ENCODE data around the gene CDK5.

Gene CDK5

GRCh38 chr7:151060416-151061212 lies 2.9 kb upstream of the CDK5 start:
- Histone ChIP-seq H3K4me3 (IDR thresholded peaks at IDR 0.05; ENCODE audit: insufficient read depth, low read depth, low read length) (no peak overlapping the region), H3K4me2 (peak overlapping the region; percentile 57), H3K9ac (peak overlapping the region; percentile 43), H3K36me3 (ENCODE audit: insufficient read depth) (no peaks in the 10 kb centered on the region; the same call in 1 of the 2 replicates), H3K79me2 (ENCODE audit: insufficient read depth, low read depth) (peaks cover 22% of the 10 kb centered on the region; the same call in 1 of the 2 replicates), H4K20me1 (ENCODE audit: insufficient read depth) (no peaks in the 10 kb centered on the region), H3K27ac (no peak overlapping the region), H2AFZ (ENCODE audit: low read depth) (peak overlapping the region; percentile 74), H3K27me3 (ENCODE audit: insufficient read depth, low read depth) (no peaks in the 10 kb centered on the region), H3K4me1 (ENCODE audit: low read depth, poor library complexity, severe bottlenecking) (peaks cover 11% of the 10 kb centered on the region)
- TF ChIP-seq, protein P1, sequence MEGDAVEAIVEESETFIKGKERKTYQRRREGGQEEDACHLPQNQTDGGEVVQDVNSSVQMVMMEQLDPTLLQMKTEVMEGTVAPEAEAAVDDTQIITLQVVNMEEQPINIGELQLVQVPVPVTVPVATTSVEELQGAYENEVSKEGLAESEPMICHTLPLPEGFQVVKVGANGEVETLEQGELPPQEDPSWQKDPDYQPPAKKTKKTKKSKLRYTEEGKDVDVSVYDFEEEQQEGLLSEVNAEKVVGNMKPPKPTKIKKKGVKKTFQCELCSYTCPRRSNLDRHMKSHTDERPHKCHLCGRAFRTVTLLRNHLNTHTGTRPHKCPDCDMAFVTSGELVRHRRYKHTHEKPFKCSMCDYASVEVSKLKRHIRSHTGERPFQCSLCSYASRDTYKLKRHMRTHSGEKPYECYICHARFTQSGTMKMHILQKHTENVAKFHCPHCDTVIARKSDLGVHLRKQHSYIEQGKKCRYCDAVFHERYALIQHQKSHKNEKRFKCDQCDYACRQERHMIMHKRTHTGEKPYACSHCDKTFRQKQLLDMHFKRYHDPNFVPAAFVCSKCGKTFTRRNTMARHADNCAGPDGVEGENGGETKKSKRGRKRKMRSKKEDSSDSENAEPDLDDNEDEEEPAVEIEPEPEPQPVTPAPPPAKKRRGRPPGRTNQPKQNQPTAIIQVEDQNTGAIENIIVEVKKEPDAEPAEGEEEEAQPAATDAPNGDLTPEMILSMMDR (conservative IDR thresholded peaks at IDR 0.05; ENCODE audit: low read depth, low read length), result no peak

DNA sequence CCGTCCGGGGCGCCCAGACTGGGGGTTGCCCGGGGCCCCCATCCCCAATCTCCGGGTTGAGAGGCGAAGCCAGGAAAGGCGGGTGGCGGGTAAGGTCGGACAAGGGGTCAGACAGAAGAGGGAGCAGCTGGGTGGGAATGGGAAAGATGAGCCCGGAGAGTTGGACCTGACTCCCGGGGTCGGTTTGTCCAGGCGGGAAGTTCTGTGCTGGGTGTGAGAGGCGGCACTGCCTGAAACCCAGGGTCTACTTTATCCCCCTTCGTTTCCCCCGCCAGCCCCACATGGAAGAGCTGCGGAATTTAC lies 2.4 kb upstream of the CDK5 start:
- TF ChIP-seq, protein P1 (conservative IDR thresholded peaks at IDR 0.05; ENCODE audit: low read depth, low read length), result no peak; the same call in 1 of the 2 replicates
- Histone ChIP-seq H3K79me2 (ENCODE audit: insufficient read depth, low read depth) (peaks cover 22% of the 10 kb centered on the region; the same call in 1 of the 2 replicates), H3K27ac (no peak overlapping the region), H3K9ac (peak overlapping the region; percentile 43), H3K27me3 (ENCODE audit: insufficient read depth, low read depth) (no peaks in the 10 kb centered on the region), H3K4me2 (peak overlapping the region; percentile 57), H3K4me3 (IDR thresholded peaks at IDR 0.05; ENCODE audit: insufficient read depth, low read depth, low read length) (no peak overlapping the region), H3K4me1 (ENCODE audit: low read depth, poor library complexity, severe bottlenecking) (peaks cover 11% of the 10 kb centered on the region), H3K36me3 (ENCODE audit: insufficient read depth) (no peaks in the 10 kb centered on the region), H2AFZ (ENCODE audit: low read depth) (peak overlapping the region; percentile 74), H4K20me1 (ENCODE audit: insufficient read depth) (no peaks in the 10 kb centered on the region)

GRCh38 chr7:151059367-151060112 lies 1.8 kb upstream of the CDK5 start, which contains the start of gene SLC4A2:
Gene SLC4A2, plus strand, starts transcription at chr7:151059589. Its CDS starts 2,399 bp downstream, at chr7:151061988.
- H3K27me3 ChIP-seq (ENCODE audit: insufficient read depth, low read depth), result no peaks in the 10 kb centered on the region
- peaks cover 11% of the 10 kb centered on the region for H3K4me1 ChIP-seq (ENCODE audit: low read depth, poor library complexity, severe bottlenecking)
- H3K4me3 ChIP-seq (IDR thresholded peaks at IDR 0.05; ENCODE audit: insufficient read depth, low read depth, low read length), result no peak within 1 kb of the TSS
- peak within 1 kb of the TSS; percentile 43 for H3K9ac ChIP-seq
- peaks cover 22% of the 10 kb centered on the region; the same call in 1 of the 2 replicates for H3K79me2 ChIP-seq (ENCODE audit: insufficient read depth, low read depth)
- no peaks in the 10 kb centered on the region for H4K20me1 ChIP-seq (ENCODE audit: insufficient read depth)
- TF ChIP-seq, protein P1 (conservative IDR thresholded peaks at IDR 0.05; ENCODE audit: low read depth, low read length), result peak; percentile 65
- no peaks in the 10 kb centered on the region for H3K36me3 ChIP-seq (ENCODE audit: insufficient read depth)
- peak within 1 kb of the TSS; percentile 57 for H3K4me2 ChIP-seq
- H3K27ac ChIP-seq, result peak within 1 kb of the TSS; percentile 47
- peak within 1 kb of the TSS; percentile 74 for H2AFZ ChIP-seq (ENCODE audit: low read depth)

DNA sequence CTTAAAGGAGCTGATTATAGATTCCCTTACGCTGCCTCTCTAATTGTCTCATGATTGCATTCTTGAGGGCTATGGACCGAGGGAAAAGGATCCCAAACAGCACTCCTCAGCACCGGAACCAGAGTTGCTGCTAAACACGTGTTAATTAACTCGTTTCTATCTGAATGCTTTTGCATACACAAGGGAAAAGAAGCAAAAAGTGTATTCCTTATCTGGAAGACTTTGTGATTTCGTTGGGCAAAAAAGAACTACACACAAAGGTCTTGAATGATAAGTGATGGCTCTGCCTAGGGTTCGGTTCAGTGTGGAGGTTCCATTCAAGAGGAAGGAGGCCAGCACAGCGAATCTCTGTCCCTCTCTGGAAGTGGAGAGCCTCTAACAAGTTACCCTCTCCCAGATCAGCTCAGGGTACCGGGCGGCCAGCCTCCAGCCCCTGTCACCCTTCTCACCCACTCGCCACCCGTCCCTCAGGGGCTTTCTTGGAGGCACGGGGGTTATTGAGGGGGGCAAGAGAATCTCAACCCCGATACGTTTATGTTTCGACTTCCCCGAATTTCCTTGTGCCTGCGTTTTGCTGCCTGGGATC lies 1.2 kb upstream of the CDK5 start:
- Histone ChIP-seq H3K36me3 (ENCODE audit: insufficient read depth) (no peaks in the 10 kb centered on the region), H3K9ac (peak overlapping the region; percentile 43; the same call in 1 of the 2 replicates), H3K4me2 (peak overlapping the region; percentile 57), H4K20me1 (ENCODE audit: insufficient read depth) (no peaks in the 10 kb centered on the region), H3K4me1 (ENCODE audit: low read depth, poor library complexity, severe bottlenecking) (peaks cover 11% of the 10 kb centered on the region), H3K79me2 (ENCODE audit: insufficient read depth, low read depth) (peaks cover 22% of the 10 kb centered on the region; the same call in 1 of the 2 replicates), H3K4me3 (IDR thresholded peaks at IDR 0.05; ENCODE audit: insufficient read depth, low read depth, low read length) (no peak overlapping the region), H3K27ac (peak overlapping the region; percentile 47), H3K27me3 (ENCODE audit: insufficient read depth, low read depth) (no peaks in the 10 kb centered on the region), H2AFZ (ENCODE audit: low read depth) (peak overlapping the region; percentile 74)
- TF ChIP-seq, protein P1 (conservative IDR thresholded peaks at IDR 0.05; ENCODE audit: low read depth, low read length), result no peak
